CD1c-positive myeloid dendritic cell (primary cell): ENCODE results near the gene PDZD11.
"Not testable (repeated sequence)": the region's sequence is repeated elsewhere in the genome, so short reads cannot be mapped to it uniquely, and the experiment has no call there.

ENCODE experiments used
- DNase-seq: peaks from one replicate; pipeline ENCODE4 v3.0.0-alpha.2; 2016; ENCODE audit errors: extremely low spot score

The PDZD11 gene

GRCh38 chrX:70257423-70258288 is 32.1 kb downstream of the PDZD11 start:
- peak; percentile 7 for DNase-seq

GRCh38 chrX:70255452-70255851 is 34.3 kb downstream of the PDZD11 start:
- DNase-seq = no peak

GRCh38 chrX:70254909-70255308 is 34.8 kb downstream of the PDZD11 start:
- no peak for DNase-seq

- no peak for DNase-seq
Measured at GRCh38 chrX:70254063-70254400, 35.7 kb downstream of the PDZD11 start.

GRCh38 chrX:70253377-70254062 is 36.2 kb downstream of the PDZD11 start:
- no peak for DNase-seq

GRCh38 chrX:70252491-70252890 is 37.2 kb downstream of the PDZD11 start:
- DNase-seq = no peak

DNA sequence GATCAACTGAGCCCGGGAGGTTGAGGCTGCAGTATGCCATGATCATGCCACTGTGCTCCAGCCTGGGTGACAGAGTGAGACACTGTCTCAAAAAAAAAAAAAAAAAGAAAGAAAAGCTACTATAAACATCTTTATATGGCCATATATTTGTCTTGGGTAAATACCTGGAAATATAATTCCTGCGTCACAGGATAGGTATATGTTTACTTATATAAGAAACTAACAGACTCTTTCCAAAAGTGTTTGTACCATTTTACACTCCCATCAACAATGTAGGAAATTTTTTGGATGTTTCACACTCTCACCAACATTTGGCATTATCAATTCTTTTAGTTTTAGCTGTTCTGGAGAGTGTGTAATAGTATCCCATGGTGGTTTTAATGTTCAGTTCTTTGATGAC is 42.5 kb downstream of the PDZD11 start:
- no peak for DNase-seq

DNA sequence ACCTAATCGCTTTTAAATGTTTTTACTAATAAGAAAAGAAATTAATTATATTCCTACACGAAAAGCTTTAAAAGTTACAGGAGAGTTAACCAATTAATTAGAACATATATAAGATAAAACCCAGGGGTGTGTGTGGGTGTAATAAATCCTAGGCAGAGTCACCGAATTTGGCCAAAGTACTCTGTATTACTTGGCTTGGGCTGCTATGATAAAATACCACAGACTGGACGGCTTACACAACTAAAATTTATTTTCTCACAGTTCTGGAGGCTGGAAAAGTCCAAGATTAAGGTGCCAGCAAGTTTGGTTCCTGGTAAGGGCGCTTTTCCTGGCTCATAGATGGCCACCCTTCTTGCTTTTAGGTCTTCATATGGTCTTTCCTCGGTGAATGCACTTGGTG is 44.8 kb downstream of the PDZD11 start:
- DNase-seq = no peak

GRCh38 chrX:70243601-70244000 is 46.1 kb downstream of the PDZD11 start:
- DNase-seq = not testable (repeated sequence)

DNA sequence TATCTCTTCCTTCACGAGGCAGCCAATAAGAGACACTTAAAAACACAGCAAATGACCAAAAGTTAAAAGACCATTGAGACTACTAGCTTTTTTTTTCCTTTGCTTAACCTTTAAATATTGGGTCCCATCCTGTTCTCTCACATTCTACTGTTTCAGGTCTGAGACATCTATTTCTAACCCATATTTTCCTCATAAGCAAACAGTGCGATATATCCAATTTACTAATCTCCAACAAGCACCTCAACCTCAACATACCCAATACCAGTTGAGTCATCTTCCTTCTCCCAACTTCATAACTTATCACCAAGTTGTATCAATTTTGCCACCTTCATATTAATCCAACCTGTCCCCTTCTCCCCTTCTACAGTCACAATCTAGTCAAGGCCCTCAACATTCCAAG is 48.2 kb downstream of the PDZD11 start:
- no peak for DNase-seq

DNA sequence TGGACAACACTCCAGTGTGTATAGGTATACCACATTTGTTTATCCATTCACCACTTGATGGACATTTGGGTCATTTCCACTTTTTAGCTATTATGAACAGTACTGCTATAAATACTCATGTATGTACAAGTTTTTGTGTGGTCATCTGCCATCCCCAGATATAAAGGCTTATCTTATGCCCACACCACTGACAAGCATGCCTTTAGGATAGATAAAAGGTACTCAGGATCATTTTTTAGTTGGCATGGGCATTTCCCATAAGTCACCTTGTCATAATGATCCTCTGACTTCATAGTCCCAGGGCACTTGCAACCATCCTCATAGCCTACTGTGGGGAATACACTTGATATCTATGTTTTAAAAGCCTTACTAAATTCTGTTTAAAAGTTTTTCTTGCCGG is 49.0 kb downstream of the PDZD11 start:
- DNase-seq = no peak
